Lower lobe of right lung (tissue), 2 donors: ENCODE results near the gene IPCEF1. TPM values are rescaled to one million over a fixed set of nuclear protein-coding genes. Genes with fewer than 3 reads are reported as not detected.
"Not testable (repeated sequence)": the region's sequence is repeated elsewhere in the genome, so short reads cannot be mapped to it uniquely, and the experiment has no call there.

ENCODE experiments used
- ATAC-seq, 2 donors: fragments of 200-7000 bp; cut with Tn5 transposase; one replicate each; pipeline ENCODE4 v1.9.1; 2020 to 2022; ENCODE audit warnings: mild to moderate bottlenecking in 2 of 2, moderate library complexity in 2 of 2
- DNase-seq: peaks from one replicate; pipeline ENCODE4 v3.0.0-alpha.2; 2020
- H3K27ac ChIP-seq: fragments of 200-600 bp; one replicate; pipeline ENCODE4 v1.8.0; 2022
- H3K27me3 ChIP-seq: fragments of 200-600 bp; one replicate; pipeline ENCODE4 v1.8.0; 2022; ENCODE audit warnings: low read depth
- H3K36me3 ChIP-seq: fragments of 200-600 bp; one replicate; pipeline ENCODE4 v1.8.0; 2022; ENCODE audit warnings: mild to moderate bottlenecking
- H3K4me1 ChIP-seq: fragments of 200-600 bp; one replicate; pipeline ENCODE4 v1.8.0; 2022
- H3K4me3 ChIP-seq: fragments of 200-600 bp; one replicate; pipeline ENCODE4 v1.8.0; 2022; ENCODE audit warnings: mild to moderate bottlenecking
- H3K9me3 ChIP-seq: fragments of 200-600 bp; one replicate; pipeline ENCODE4 v1.8.0; 2022
- CTCF ChIP-seq: fragments of 200-600 bp; IDR thresholded peaks from one replicate; pipeline ENCODE4 v1.8.0; 2022; ENCODE audit warnings: antibody characterized with exemption, mild to moderate bottlenecking
- intact Hi-C: fragments of 100-400 bp; cut with DNase I; formaldehyde crosslinking; loops from one replicate; pipeline ENCODE4 v1.11.0; 2022
- total RNA-seq: library from RNA; stranded (reverse); fragmentation: NEBNext Ultra II Directional; extraction: Animal tissue kit (Norgen Biotek cat#: 25700); gene quantifications from one replicate; pipeline ENCODE4 v1.2.1, GENCODE V29; 2021
- donor health status: DM: no; HTN: yes; CAD: no; lungs with severe emphysema.

The IPCEF1 gene
- total RNA-seq, 1 donor from 2014 or later, result 7.9 TPM

GRCh38 chr6:154202339-154202738 lies 154.3 kb downstream of the IPCEF1 start:
- DNase-seq, result no peak
- no peaks in the 10 kb centered on the region for H3K4me1 ChIP-seq
- intact Hi-C loops, result no loop called here
- H3K9me3 ChIP-seq, result no peaks in the 10 kb centered on the region
- no peaks in the 10 kb centered on the region for H3K27me3 ChIP-seq
- TF ChIP-seq CTCF, result no peak
- no peaks in the 10 kb centered on the region for H3K36me3 ChIP-seq
- no peak overlapping the region for H3K27ac ChIP-seq
- no peak overlapping the region for H3K4me3 ChIP-seq
- no peak for ATAC-seq

- H3K4me3 ChIP-seq, ATAC-seq, H3K4me1 ChIP-seq, H3K36me3 ChIP-seq, DNase-seq, H3K27me3 ChIP-seq, intact Hi-C loops, H3K9me3 ChIP-seq, H3K27ac ChIP-seq: not testable (repeated sequence)
These were observed 154.9 kb downstream of the IPCEF1 start for GRCh38 chr6:154201688-154202087.

GRCh38 chr6:154197196-154197860 lies 159.3 kb downstream of the IPCEF1 start:
- no peaks in the 10 kb centered on the region for H3K36me3 ChIP-seq
- ATAC-seq, result no peak
- no peaks in the 10 kb centered on the region for H3K4me1 ChIP-seq
- H3K27ac ChIP-seq, result no peak overlapping the region
- H3K4me3 ChIP-seq, result no peak overlapping the region
- DNase-seq, result no peak
- H3K9me3 ChIP-seq, result no peaks in the 10 kb centered on the region
- intact Hi-C loops, result no loop called here
- H3K27me3 ChIP-seq, result no peaks in the 10 kb centered on the region
- TF ChIP-seq CTCF, result no peak

- TF ChIP-seq CTCF, result no peak
These were observed 160.2 kb downstream of the IPCEF1 start for GRCh38 chr6:154196333-154196885.

GRCh38 chr6:154187714-154188113 lies 168.9 kb downstream of the IPCEF1 start:
- Histone ChIP-seq H3K27me3 (no peaks in the 10 kb centered on the region), H3K4me3 (no peak overlapping the region), H3K27ac (no peak overlapping the region), H3K4me1 (no peaks in the 10 kb centered on the region), H3K9me3 (peaks cover 6% of the 10 kb centered on the region), H3K36me3 (no peaks in the 10 kb centered on the region)
- ATAC-seq (no peak), DNase-seq (no peak)
- no peak for TF ChIP-seq CTCF
- intact Hi-C loops, result no loop called here

More at GRCh38 chr6:154196333-154196885, 160.2 kb downstream of the IPCEF1 start:
- ATAC-seq (no peak), DNase-seq (no peak)
- H3K27ac ChIP-seq, result no peak overlapping the region
- no peaks in the 10 kb centered on the region for H3K27me3 ChIP-seq
- no peaks in the 10 kb centered on the region for H3K9me3 ChIP-seq
- intact Hi-C loops, result no loop called here
- no peaks in the 10 kb centered on the region for H3K4me1 ChIP-seq
- H3K4me3 ChIP-seq, result no peak overlapping the region
- H3K36me3 ChIP-seq, result no peaks in the 10 kb centered on the region

- no peak for ATAC-seq
- Histone ChIP-seq H3K4me3 (no peak overlapping the region), H3K27me3 (no peaks in the 10 kb centered on the region), H3K27ac (no peak overlapping the region), H3K36me3 (no peaks in the 10 kb centered on the region), H3K9me3 (peaks cover 6% of the 10 kb centered on the region), H3K4me1 (no peaks in the 10 kb centered on the region)
- no peak for DNase-seq
- TF ChIP-seq CTCF, result no peak
- intact Hi-C loops, result no loop called here
These were observed 169.4 kb downstream of the IPCEF1 start for GRCh38 chr6:154187203-154187602.
